Choroid plexus epithelial cell (primary cell): Measurements from ENCODE around the gene SCYGR1.
A peak's percentile ranks its signal among the peaks of the same experiment; 100 is the strongest.

Source experiments
- DNase-seq: peaks from one replicate; pipeline ENCODE4 v3.0.0-alpha.2; 2010; ENCODE audit warnings: low read depth
- H3K4me3 ChIP-seq: 2 replicates; pipeline ENCODE4 v1.5.1; 2011; ENCODE audit warnings: low read depth, mild to moderate bottlenecking, control low read depth, low read length, moderate library complexity
- CTCF ChIP-seq: conservative IDR thresholded peaks from 2 replicates; pipeline ENCODE4 v1.5.1; 2011; ENCODE audit warnings: low read depth, mild to moderate bottlenecking, control low read depth, inconsistent platforms, low read length, moderate library complexity

The SCYGR1 gene

GRCh38 chr2:227379095-227379494 is 8.7 kb downstream of the SCYGR1 start, which contains the start of gene TM4SF20:
TM4SF20 (minus strand) TSS chr2:227379306; CDS start chr2:227379268, 38 bp downstream.
- H3K4me3 ChIP-seq = no peak within 1 kb of the TSS
- TF ChIP-seq CTCF = no peak
- DNase-seq = no peak

GRCh38 chr2:227378371-227378782 is 9.4 kb downstream of the SCYGR1 start:
- no peak for TF ChIP-seq CTCF
- peak; percentile 43 for DNase-seq
- H3K4me3 ChIP-seq = no peak overlapping the region

GRCh38 chr2:227377467-227378351 is 10.0 kb downstream of the SCYGR1 start:
- H3K4me3 ChIP-seq = no peak overlapping the region
- no peak for TF ChIP-seq CTCF
- no peak for DNase-seq

GRCh38 chr2:227376656-227377396 is 10.9 kb downstream of the SCYGR1 start:
- TF ChIP-seq CTCF = no peak

GRCh38 chr2:227374158-227374557 is 13.6 kb downstream of the SCYGR1 start:
- DNase-seq = peak; percentile 55
- no peak for TF ChIP-seq CTCF

More at GRCh38 chr2:227376656-227377396, 10.9 kb downstream of the SCYGR1 start:
- peak; percentile 50 for DNase-seq
- no peak overlapping the region for H3K4me3 ChIP-seq

GRCh38 chr2:227373389-227373788 is 14.4 kb downstream of the SCYGR1 start:
- no peak for DNase-seq
- TF ChIP-seq CTCF = no peak
- H3K4me3 ChIP-seq = no peak overlapping the region

More at GRCh38 chr2:227374158-227374557, 13.6 kb downstream of the SCYGR1 start:
- no peak overlapping the region for H3K4me3 ChIP-seq
